ENCODE data around the gene CALML5. TPM values are rescaled to one million over a fixed set of nuclear protein-coding genes. Genes with fewer than 3 reads are reported as not detected.

CALML5 gene
- total and polyA plus RNA-seq, 2 donors = not detected

- no peaks in the 10 kb centered on the region for H3K36me3 ChIP-seq (ENCODE audit: insufficient read depth)
- H3K4me3 ChIP-seq (ENCODE audit: low read depth, low read length) = no peak overlapping the region
- DNase-seq (ENCODE audit: extremely low spot score) = no peak
- H3K4me1 ChIP-seq (ENCODE audit: insufficient read depth) = no peaks in the 10 kb centered on the region
- no peak overlapping the region for H3K27ac ChIP-seq (ENCODE audit: low read depth)
- WGBS = 82% methylated on average over 10 of the region's 10 CpGs
These were observed 16.8 kb upstream of the CALML5 start for GRCh38 chr10:5515948-5516761.

GRCh38 chr10:5514226-5514850 lies 15.0 kb upstream of the CALML5 start:
- WGBS = 67% methylated on average over 16 of the region's 16 CpGs
- Histone ChIP-seq H3K4me1 (ENCODE audit: insufficient read depth) (no peaks in the 10 kb centered on the region), H3K27ac (ENCODE audit: low read depth) (no peak overlapping the region), H3K36me3 (ENCODE audit: insufficient read depth) (no peaks in the 10 kb centered on the region), H3K4me3 (ENCODE audit: low read depth, low read length) (no peak overlapping the region)
- DNase-seq (ENCODE audit: extremely low spot score) = no peak

- Histone ChIP-seq H3K4me3 (ENCODE audit: low read depth, low read length) (no peak overlapping the region), H3K4me1 (ENCODE audit: insufficient read depth) (no peaks in the 10 kb centered on the region), H3K27ac (ENCODE audit: low read depth) (no peak overlapping the region), H3K36me3 (ENCODE audit: insufficient read depth) (no peaks in the 10 kb centered on the region)
- DNase-seq (ENCODE audit: extremely low spot score) = no peak
- 89% methylated on average over 15 of the region's 15 CpGs for WGBS
These were observed 13.7 kb upstream of the CALML5 start for GRCh38 chr10:5512881-5513612.

- 97% methylated on average over 25 of the region's 25 CpGs for WGBS
- Histone ChIP-seq H3K27ac (ENCODE audit: low read depth) (no peak overlapping the region), H3K4me1 (ENCODE audit: insufficient read depth) (no peaks in the 10 kb centered on the region), H3K4me3 (ENCODE audit: low read depth, low read length) (no peak overlapping the region), H3K36me3 (ENCODE audit: insufficient read depth) (no peaks in the 10 kb centered on the region)
- no peak for DNase-seq (ENCODE audit: extremely low spot score)
These were observed 13.0 kb upstream of the CALML5 start for GRCh38 chr10:5512331-5512730.

- WGBS = 92% methylated on average over 17 of the region's 17 CpGs
- DNase-seq (ENCODE audit: extremely low spot score) = no peak
These were observed 12.5 kb upstream of the CALML5 start for GRCh38 chr10:5511885-5512280.

GRCh38 chr10:5511231-5511884 lies 12.0 kb upstream of the CALML5 start:
- Histone ChIP-seq H3K27ac (ENCODE audit: low read depth) (no peak overlapping the region), H3K4me1 (ENCODE audit: insufficient read depth) (no peaks in the 10 kb centered on the region), H3K4me3 (ENCODE audit: low read depth, low read length) (no peak overlapping the region), H3K36me3 (ENCODE audit: insufficient read depth) (no peaks in the 10 kb centered on the region)
- WGBS = 94% methylated on average over 32 of the region's 32 CpGs
- no peak for DNase-seq (ENCODE audit: extremely low spot score)

More at GRCh38 chr10:5511885-5512280, 12.5 kb upstream of the CALML5 start:
- Histone ChIP-seq H3K4me3 (ENCODE audit: low read depth, low read length) (no peak overlapping the region), H3K4me1 (ENCODE audit: insufficient read depth) (no peaks in the 10 kb centered on the region), H3K36me3 (ENCODE audit: insufficient read depth) (no peaks in the 10 kb centered on the region), H3K27ac (ENCODE audit: low read depth) (no peak overlapping the region)

GRCh38 chr10:5510281-5511072 lies 11.1 kb upstream of the CALML5 start:
- no peak for DNase-seq (ENCODE audit: extremely low spot score)
- H3K4me3 ChIP-seq (ENCODE audit: low read depth, low read length) = no peak overlapping the region
- 32% methylated on average over 16 of the region's 16 CpGs for WGBS
- no peaks in the 10 kb centered on the region for H3K36me3 ChIP-seq (ENCODE audit: insufficient read depth)
- no peaks in the 10 kb centered on the region for H3K4me1 ChIP-seq (ENCODE audit: insufficient read depth)
- H3K27ac ChIP-seq (ENCODE audit: low read depth) = no peak overlapping the region

- no peak for DNase-seq (ENCODE audit: extremely low spot score)
- H3K4me3 ChIP-seq (ENCODE audit: low read depth, low read length) = no peak overlapping the region
- H3K27ac ChIP-seq (ENCODE audit: low read depth) = no peak overlapping the region
- 97% methylated on average over 11 of the region's 11 CpGs for WGBS
- H3K4me1 ChIP-seq (ENCODE audit: insufficient read depth) = no peaks in the 10 kb centered on the region
- H3K36me3 ChIP-seq (ENCODE audit: insufficient read depth) = no peaks in the 10 kb centered on the region
These were observed 10.3 kb upstream of the CALML5 start for GRCh38 chr10:5509691-5510090.

GRCh38 chr10:5509236-5509635 lies 9.9 kb upstream of the CALML5 start:
- no peak overlapping the region for H3K4me3 ChIP-seq (ENCODE audit: low read depth, low read length)
- no peak overlapping the region for H3K27ac ChIP-seq (ENCODE audit: low read depth)
- H3K4me1 ChIP-seq (ENCODE audit: insufficient read depth) = no peaks in the 10 kb centered on the region
- DNase-seq (ENCODE audit: extremely low spot score) = no peak
- H3K36me3 ChIP-seq (ENCODE audit: insufficient read depth) = no peaks in the 10 kb centered on the region
- WGBS = 97% methylated on average over 9 of the region's 9 CpGs

GRCh38 chr10:5508786-5509185 lies 9.4 kb upstream of the CALML5 start:
- H3K4me1 ChIP-seq (ENCODE audit: insufficient read depth) = no peaks in the 10 kb centered on the region
- H3K4me3 ChIP-seq (ENCODE audit: low read depth, low read length) = no peak overlapping the region
- H3K36me3 ChIP-seq (ENCODE audit: insufficient read depth) = no peaks in the 10 kb centered on the region
- 96% methylated on average over 6 of the region's 6 CpGs for WGBS
- no peak for DNase-seq (ENCODE audit: extremely low spot score)
- H3K27ac ChIP-seq (ENCODE audit: low read depth) = no peak overlapping the region

- Histone ChIP-seq H3K4me1 (ENCODE audit: insufficient read depth) (no peaks in the 10 kb centered on the region), H3K36me3 (ENCODE audit: insufficient read depth) (no peaks in the 10 kb centered on the region), H3K4me3 (ENCODE audit: low read depth, low read length) (no peak overlapping the region), H3K27ac (ENCODE audit: low read depth) (no peak overlapping the region)
- WGBS = 92% methylated on average over 18 of the region's 18 CpGs
- DNase-seq (ENCODE audit: extremely low spot score) = no peak
These were observed 8.8 kb upstream of the CALML5 start for GRCh38 chr10:5508161-5508604.

- 92% methylated on average over 14 of the region's 14 CpGs for WGBS
- H3K4me3 ChIP-seq (ENCODE audit: low read depth, low read length) = no peak overlapping the region
- no peaks in the 10 kb centered on the region for H3K4me1 ChIP-seq (ENCODE audit: insufficient read depth)
- no peak for DNase-seq (ENCODE audit: extremely low spot score)
- H3K36me3 ChIP-seq (ENCODE audit: insufficient read depth) = no peaks in the 10 kb centered on the region
- no peak overlapping the region for H3K27ac ChIP-seq (ENCODE audit: low read depth)
These were observed 8.3 kb upstream of the CALML5 start for GRCh38 chr10:5507649-5508131.

Measured in urinary bladder (tissue), 4 donors.